GM23338 (cell line): ENCODE data around the gene CD28. TPM values are rescaled to one million over a fixed set of nuclear protein-coding genes. Genes with fewer than 3 reads are reported as not detected.

ENCODE experiments used
- ATAC-seq: fragments of 200-7000 bp; cut with Tn5 transposase; 3 replicates; pipeline ENCODE4 v1.9.1; 2020
- DNase-seq: peaks from one replicate; pipeline ENCODE4 v3.0.0-alpha.2; 2015; ENCODE audit warnings: low spot score
- H2AFZ ChIP-seq: fragments of 200-600 bp; sonication (generic); 2 replicates; pipeline ENCODE4 v1.8.0; 2016; ENCODE audit warnings: antibody characterized with exemption, mild to moderate bottlenecking, moderate library complexity
- H3F3A ChIP-seq: fragments of 200-600 bp; sonication (generic); replicated peaks from 2 replicates; pipeline ENCODE4 v1.8.0; 2017; ENCODE audit warnings: antibody characterized with exemption, mixed run types, low read depth
- H3K27ac ChIP-seq: fragments of 200-600 bp; sonication (generic); 2 replicates; pipeline ENCODE4 v1.6.1; 2016; ENCODE audit warnings: low read depth
- H3K27me3 ChIP-seq: fragments of 200-600 bp; sonication (generic); 2 replicates; pipeline ENCODE4 v1.8.0; 2016; ENCODE audit warnings: mild to moderate bottlenecking, mixed run types, moderate library complexity; ENCODE audit not compliant: insufficient read depth
- H3K36me3 ChIP-seq: fragments of 200-600 bp; sonication (generic); 2 replicates; pipeline ENCODE4 v1.8.0; 2016; ENCODE audit warnings: mild to moderate bottlenecking; ENCODE audit not compliant: insufficient read depth
- H3K4me1 ChIP-seq: fragments of 200-600 bp; sonication (generic); 2 replicates; pipeline ENCODE4 v1.8.0; 2016; ENCODE audit warnings: mild to moderate bottlenecking, moderate library complexity; ENCODE audit not compliant: insufficient read depth
- H3K4me2 ChIP-seq: fragments of 200-600 bp; sonication (generic); 2 replicates; pipeline ENCODE4 v1.7.1; 2017; ENCODE audit warnings: mixed run types
- H3K4me3 ChIP-seq: fragments of 200-600 bp; sonication (generic); 2 replicates; pipeline ENCODE4 v1.6.1; 2016; ENCODE audit warnings: mixed run types
- H3K79me2 ChIP-seq: fragments of 200-600 bp; sonication (generic); replicated peaks from 2 replicates; pipeline ENCODE4 v1.8.0; 2017; ENCODE audit warnings: mild to moderate bottlenecking; ENCODE audit not compliant: insufficient read depth
- H3K9me2 ChIP-seq: fragments of 200-600 bp; sonication (generic); 2 replicates; pipeline ENCODE4 v1.8.0; 2017; ENCODE audit not compliant: insufficient read depth
- H4K20me1 ChIP-seq: fragments of 200-600 bp; sonication (generic); replicated peaks from 2 replicates; pipeline ENCODE4 v1.8.0; 2017; ENCODE audit warnings: mild to moderate bottlenecking; ENCODE audit not compliant: insufficient read depth
- H3K27ac Mint-ChIP-seq: 2 replicates; pipeline ENCODE4 v1.8.0; 2020; ENCODE audit warnings: inconsistent platforms, mild to moderate bottlenecking, moderate library complexity, mixed read lengths
- H3K27me3 Mint-ChIP-seq: 3 replicates; pipeline ENCODE4 v1.8.0; 2022; ENCODE audit warnings: low read depth, mild to moderate bottlenecking, moderate library complexity, mixed read lengths, inconsistent platforms; ENCODE audit not compliant: insufficient read depth, poor library complexity
- H3K36me3 Mint-ChIP-seq: 3 replicates; pipeline ENCODE4 v1.8.0; 2021; ENCODE audit warnings: low read depth, mild to moderate bottlenecking, inconsistent platforms, moderate library complexity, mixed read lengths
- H3K4me1 Mint-ChIP-seq: 3 replicates; pipeline ENCODE4 v1.8.0; 2020; ENCODE audit warnings: mild to moderate bottlenecking, inconsistent platforms, mixed read lengths
- H3K4me3 Mint-ChIP-seq: 3 replicates; pipeline ENCODE4 v1.8.0; 2021; ENCODE audit warnings: moderate library complexity, mild to moderate bottlenecking, inconsistent platforms, mixed read lengths
- H3K9me3 Mint-ChIP-seq: 3 replicates; pipeline ENCODE4 v1.8.0; 2020; ENCODE audit warnings: moderate library complexity, mild to moderate bottlenecking, inconsistent platforms, mixed read lengths
- CREB1 ChIP-seq: fragments of 250-450 bp; sonication (Bioruptor Pico); IDR thresholded peaks from 2 replicates; pipeline ENCODE4 v1.5.0; 2020; ENCODE audit warnings: low read depth, mild to moderate bottlenecking, moderate library complexity
- EZH2 ChIP-seq: fragments of 200-600 bp; sonication (generic); IDR thresholded peaks from one replicate; pipeline ENCODE4 v1.8.0; 2017; ENCODE audit warnings: antibody characterized with exemption, mild to moderate bottlenecking, low read depth; ENCODE audit not compliant: unreplicated experiment
- EZH2phosphoT487 ChIP-seq: fragments of 200-600 bp; sonication (generic); IDR thresholded peaks from one replicate; pipeline ENCODE4 v1.8.1; 2018; ENCODE audit warnings: antibody characterized with exemption; ENCODE audit not compliant: unreplicated experiment
- JUNB ChIP-seq: IDR thresholded peaks from one replicate; pipeline ENCODE4 v1.6.1; 2016; ENCODE audit warnings: antibody characterized with exemption; ENCODE audit not compliant: unreplicated experiment
- NANOG ChIP-seq: IDR thresholded peaks from 2 replicates; pipeline ENCODE4 v1.6.1; 2016; ENCODE audit warnings: antibody characterized with exemption, borderline replicate concordance
- POLR2AphosphoS5 ChIP-seq: IDR thresholded peaks from 2 replicates; pipeline ENCODE4 v1.6.1; 2016; ENCODE audit warnings: antibody characterized with exemption, low read depth
- REST ChIP-seq: IDR thresholded peaks from one replicate; pipeline ENCODE4 v1.6.1; 2018; ENCODE audit warnings: antibody characterized with exemption; ENCODE audit not compliant: unreplicated experiment
- ZNF114 ChIP-seq: fragments of 250-450 bp; sonication (Bioruptor Pico); IDR thresholded peaks from 2 replicates; pipeline ENCODE4 v1.5.0; 2020; ENCODE audit warnings: mild to moderate bottlenecking, moderate library complexity
- ZNF331 ChIP-seq: fragments of 250-450 bp; sonication (Bioruptor Pico); IDR thresholded peaks from 2 replicates; pipeline ENCODE4 v1.5.0; 2020; ENCODE audit warnings: low read depth, mild to moderate bottlenecking, moderate library complexity
- ZNF462 ChIP-seq: fragments of 250-450 bp; sonication (Bioruptor Pico); IDR thresholded peaks from 2 replicates; pipeline ENCODE4 v1.5.0; 2020; ENCODE audit warnings: mild to moderate bottlenecking, moderate library complexity
- polyA plus RNA-seq: library from polyadenylated mRNA; unstranded; fragments of >200 nt; fragmentation: Nextera tagmentation; extraction: Ambion mirVana; gene quantifications from 2 replicates; pipeline ENCODE4 v1.2.1, GENCODE V29; 2016
- total RNA-seq: library from RNA; depleted of rRNA; stranded (reverse); fragments of >200 nt; shearing (Covaris generic); gene quantifications from 2 replicates; pipeline ENCODE4 v1.2.3, GENCODE V29; 2014
- TF ChIP-seq, protein P1 (sequence below): IDR thresholded peaks from 2 replicates; pipeline ENCODE4 v1.6.1; 2016; ENCODE audit warnings: antibody characterized with exemption
- TF ChIP-seq, protein P2 (sequence below), 2 experiments: fragments of 200-600 bp in 1 of 2; sonication (generic) in 1 of 2; conservative IDR thresholded peaks; 2 replicates each; pipeline versions ENCODE4 v1.5.1 to v1.6.1; 2016 to 2017; ENCODE audit warnings: antibody characterized with exemption in 2 of 2, low read depth in 2 of 2, mild to moderate bottlenecking in 2 of 2, moderate library complexity in 1 of 2

CD28 gene
- total and polyA plus RNA-seq, 2 experiments from 2014 or later, result not detected

- TF ChIP-seq ZNF462 (no peak), ZNF114 (CRISPR knock-in tag) (no peak), NANOG (no peak), CREB1 (CRISPR knock-in tag) (no peak), EZH2phosphoT487 (no peak), POLR2AphosphoS5 (no peak)
Observed at GRCh38 chr2:203662951-203663350, 43.5 kb upstream of the CD28 start (continued).

DNA sequence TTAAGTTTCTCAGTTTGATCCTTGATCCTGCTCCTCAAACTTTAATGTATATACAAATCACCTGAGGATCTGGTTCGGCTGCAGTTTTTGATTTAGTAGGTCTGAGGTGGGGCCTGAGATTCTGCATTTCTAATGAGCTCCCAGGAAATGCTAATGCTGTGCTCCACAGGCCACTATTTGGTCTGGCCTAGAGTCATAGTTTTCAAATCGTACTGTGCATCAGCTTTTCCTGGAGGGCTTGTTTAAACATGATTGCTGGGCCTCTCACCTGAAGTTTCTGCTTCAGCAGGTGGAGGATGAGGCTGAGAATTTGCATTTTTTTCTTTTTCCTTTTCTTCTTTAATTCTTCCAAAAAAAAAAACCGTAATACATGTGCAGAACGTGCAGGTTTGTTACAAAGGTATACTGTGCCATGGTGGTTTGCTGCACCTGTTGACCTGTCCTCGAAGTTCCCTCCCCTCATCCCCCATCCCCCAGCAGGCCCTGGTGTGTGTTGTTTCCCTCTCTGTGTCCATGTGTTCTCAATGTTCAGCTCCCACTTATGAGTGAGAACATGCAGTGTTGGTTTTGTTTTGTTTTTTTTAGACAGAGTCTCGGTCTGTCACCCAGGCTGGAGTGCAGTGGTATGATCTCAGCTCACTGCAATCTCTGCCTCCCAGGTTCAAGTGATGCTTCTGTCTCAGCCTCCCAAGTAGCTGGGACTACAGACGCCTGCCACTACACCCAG, 42.2 kb upstream of the CD28 start:
- Histone ChIP-seq H3K79me2 (no peaks in the 10 kb centered on the region), H3K27me3 (no peaks in the 10 kb centered on the region), H4K20me1 (no peaks in the 10 kb centered on the region), H3F3A (no peaks in the 10 kb centered on the region), H3K4me1 (peaks cover 31% of the 10 kb centered on the region), H3K4me3 (no peak overlapping the region), H3K9me2 (no peaks in the 10 kb centered on the region), H3K36me3 (no peaks in the 10 kb centered on the region), H2AFZ (peak overlapping the region; percentile 45; the same call in 1 of the 2 replicates), H3K27ac (no peak overlapping the region), H3K4me2 (peak overlapping the region; percentile 61; the same call in 1 of the 2 replicates)
- DNase-seq, result no peak
- no peak overlapping the region for H3K4me3 Mint-ChIP-seq
- peak overlapping the region; percentile 59 for H3K27ac Mint-ChIP-seq
- no peaks in the 10 kb centered on the region for H3K9me3 Mint-ChIP-seq
- H3K4me1 Mint-ChIP-seq, result peaks cover 23% of the 10 kb centered on the region
- H3K36me3 Mint-ChIP-seq, result no peaks in the 10 kb centered on the region
- H3K27me3 Mint-ChIP-seq, result peaks cover 2% of the 10 kb centered on the region
- ATAC-seq, result peak; percentile 42; the same call in 2 of the 3 replicates
- TF ChIP-seq JUNB (no peak), EZH2 (no peak), CREB1 (CRISPR knock-in tag) (no peak), NANOG (no peak), ZNF114 (CRISPR knock-in tag) (no peak), ZNF331 (no peak), REST (no peak), POLR2AphosphoS5 (no peak)
- TF ChIP-seq, protein P1, sequence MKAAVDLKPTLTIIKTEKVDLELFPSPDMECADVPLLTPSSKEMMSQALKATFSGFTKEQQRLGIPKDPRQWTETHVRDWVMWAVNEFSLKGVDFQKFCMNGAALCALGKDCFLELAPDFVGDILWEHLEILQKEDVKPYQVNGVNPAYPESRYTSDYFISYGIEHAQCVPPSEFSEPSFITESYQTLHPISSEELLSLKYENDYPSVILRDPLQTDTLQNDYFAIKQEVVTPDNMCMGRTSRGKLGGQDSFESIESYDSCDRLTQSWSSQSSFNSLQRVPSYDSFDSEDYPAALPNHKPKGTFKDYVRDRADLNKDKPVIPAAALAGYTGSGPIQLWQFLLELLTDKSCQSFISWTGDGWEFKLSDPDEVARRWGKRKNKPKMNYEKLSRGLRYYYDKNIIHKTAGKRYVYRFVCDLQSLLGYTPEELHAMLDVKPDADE, result no peak
- TF ChIP-seq, protein P2, sequence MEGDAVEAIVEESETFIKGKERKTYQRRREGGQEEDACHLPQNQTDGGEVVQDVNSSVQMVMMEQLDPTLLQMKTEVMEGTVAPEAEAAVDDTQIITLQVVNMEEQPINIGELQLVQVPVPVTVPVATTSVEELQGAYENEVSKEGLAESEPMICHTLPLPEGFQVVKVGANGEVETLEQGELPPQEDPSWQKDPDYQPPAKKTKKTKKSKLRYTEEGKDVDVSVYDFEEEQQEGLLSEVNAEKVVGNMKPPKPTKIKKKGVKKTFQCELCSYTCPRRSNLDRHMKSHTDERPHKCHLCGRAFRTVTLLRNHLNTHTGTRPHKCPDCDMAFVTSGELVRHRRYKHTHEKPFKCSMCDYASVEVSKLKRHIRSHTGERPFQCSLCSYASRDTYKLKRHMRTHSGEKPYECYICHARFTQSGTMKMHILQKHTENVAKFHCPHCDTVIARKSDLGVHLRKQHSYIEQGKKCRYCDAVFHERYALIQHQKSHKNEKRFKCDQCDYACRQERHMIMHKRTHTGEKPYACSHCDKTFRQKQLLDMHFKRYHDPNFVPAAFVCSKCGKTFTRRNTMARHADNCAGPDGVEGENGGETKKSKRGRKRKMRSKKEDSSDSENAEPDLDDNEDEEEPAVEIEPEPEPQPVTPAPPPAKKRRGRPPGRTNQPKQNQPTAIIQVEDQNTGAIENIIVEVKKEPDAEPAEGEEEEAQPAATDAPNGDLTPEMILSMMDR (conservative IDR thresholded peaks at IDR 0.05; ENCODE audit: low read depth in 2 of 2), result no peak
